KMS-11 (cell line): ENCODE data around the gene CLK3.

Experiments
- H2AFZ ChIP-seq: fragments of 200-600 bp; sonication (generic); 2 replicates; pipeline ENCODE4 v1.6.1; 2016; ENCODE audit warnings: antibody characterized with exemption, mixed run types, low read depth
- H3K27ac ChIP-seq: fragments of 200-600 bp; sonication (generic); 2 replicates; pipeline ENCODE4 v1.6.1; 2016; ENCODE audit warnings: mild to moderate bottlenecking, mixed run types
- H3K27me3 ChIP-seq: fragments of 200-600 bp; sonication (generic); 2 replicates; pipeline ENCODE4 v1.6.1; 2017; ENCODE audit warnings: mild to moderate bottlenecking, low read depth, mixed run types, moderate library complexity; ENCODE audit not compliant: insufficient read depth
- H3K36me3 ChIP-seq: fragments of 200-600 bp; sonication (generic); 2 replicates; pipeline ENCODE4 v1.6.1; 2017; ENCODE audit warnings: mild to moderate bottlenecking, mixed run types; ENCODE audit not compliant: insufficient read depth
- H3K4me1 ChIP-seq: fragments of 200-600 bp; sonication (generic); 2 replicates; pipeline ENCODE4 v1.6.1; 2016; ENCODE audit warnings: mild to moderate bottlenecking, low read depth, mixed run types; ENCODE audit not compliant: poor library complexity, severe bottlenecking
- H3K4me2 ChIP-seq: fragments of 200-600 bp; sonication (generic); 2 replicates; pipeline ENCODE4 v1.7.0; 2016; ENCODE audit warnings: mild to moderate bottlenecking, mixed run types
- H3K4me3 ChIP-seq: fragments of 200-600 bp; sonication (generic); IDR thresholded peaks from 2 replicates; pipeline ENCODE4 v1.6.1; 2017; ENCODE audit warnings: low read depth, low read length, mixed read lengths; ENCODE audit not compliant: insufficient read depth
- H3K79me2 ChIP-seq: fragments of 200-600 bp; sonication (generic); 2 replicates; pipeline ENCODE4 v1.6.1; 2016; ENCODE audit warnings: low read depth, mixed run types; ENCODE audit not compliant: insufficient read depth
- H3K9ac ChIP-seq: fragments of 200-600 bp; sonication (generic); 2 replicates; pipeline ENCODE4 v1.6.1; 2016; ENCODE audit warnings: mild to moderate bottlenecking, mixed run types
- H4K20me1 ChIP-seq: fragments of 200-600 bp; sonication (generic); 2 replicates; pipeline ENCODE4 v1.6.1; 2016; ENCODE audit warnings: mild to moderate bottlenecking, mixed run types; ENCODE audit not compliant: insufficient read depth
- CTCF ChIP-seq: fragments of 200-600 bp; sonication (generic); conservative IDR thresholded peaks from 2 replicates; pipeline ENCODE4 v1.6.1; 2017; ENCODE audit warnings: low read depth, mild to moderate bottlenecking, antibody characterized with exemption, low read length, moderate library complexity, mixed read lengths

Gene CLK3

GRCh38 chr15:74622758-74623157 lies 7.1 kb downstream of the CLK3 start:
- no peak for TF ChIP-seq CTCF
- Histone ChIP-seq H3K36me3 (peaks cover 13% of the 10 kb centered on the region; the same call in 1 of the 2 replicates), H4K20me1 (no peaks in the 10 kb centered on the region)

GRCh38 chr15:74624020-74624602 lies 8.5 kb downstream of the CLK3 start:
- Histone ChIP-seq H2AFZ (no peak overlapping the region), H3K79me2 (peaks cover 28% of the 10 kb centered on the region), H3K4me1 (peaks cover 40% of the 10 kb centered on the region), H3K27me3 (no peaks in the 10 kb centered on the region), H3K36me3 (peaks cover 13% of the 10 kb centered on the region; the same call in 1 of the 2 replicates), H3K9ac (no peak overlapping the region), H3K4me2 (no peak overlapping the region), H4K20me1 (no peaks in the 10 kb centered on the region), H3K4me3 (no peak overlapping the region), H3K27ac (no peak overlapping the region)
- TF ChIP-seq CTCF = no peak

More at GRCh38 chr15:74622758-74623157, 7.1 kb downstream of the CLK3 start:
- peaks cover 49% of the 10 kb centered on the region for H3K4me1 ChIP-seq
- no peak overlapping the region for H3K9ac ChIP-seq
- no peak overlapping the region for H3K4me3 ChIP-seq
- H2AFZ ChIP-seq = no peak overlapping the region
- no peaks in the 10 kb centered on the region for H3K27me3 ChIP-seq
- H3K27ac ChIP-seq = no peak overlapping the region
- H3K79me2 ChIP-seq = peaks cover 41% of the 10 kb centered on the region
- H3K4me2 ChIP-seq = no peak overlapping the region

- no peak overlapping the region; the same call in 1 of the 2 replicates for H3K27ac ChIP-seq
Measured at GRCh38 chr15:74625693-74626092, 10.1 kb downstream of the CLK3 start.

GRCh38 chr15:74626336-74626735 lies 10.7 kb downstream of the CLK3 start:
- H4K20me1 ChIP-seq = no peaks in the 10 kb centered on the region
- no peak for TF ChIP-seq CTCF
- peaks cover 9% of the 10 kb centered on the region; the same call in 1 of the 2 replicates for H3K36me3 ChIP-seq
- peak overlapping the region; percentile 20; the same call in 1 of the 2 replicates for H3K27ac ChIP-seq
- no peak overlapping the region; the same call in 1 of the 2 replicates for H3K9ac ChIP-seq
- H3K27me3 ChIP-seq = no peaks in the 10 kb centered on the region
- peak overlapping the region; percentile 27; the same call in 1 of the 2 replicates for H3K4me2 ChIP-seq
- no peak overlapping the region for H3K4me3 ChIP-seq
- peaks cover 34% of the 10 kb centered on the region for H3K4me1 ChIP-seq
- H2AFZ ChIP-seq = no peak overlapping the region
- H3K79me2 ChIP-seq = peaks cover 15% of the 10 kb centered on the region; the same call in 1 of the 2 replicates

More at GRCh38 chr15:74625693-74626092, 10.1 kb downstream of the CLK3 start:
- Histone ChIP-seq H3K9ac (no peak overlapping the region; the same call in 1 of the 2 replicates), H3K4me1 (peaks cover 38% of the 10 kb centered on the region), H3K27me3 (no peaks in the 10 kb centered on the region), H3K4me3 (no peak overlapping the region), H3K4me2 (no peak overlapping the region), H3K79me2 (peaks cover 15% of the 10 kb centered on the region; the same call in 1 of the 2 replicates), H3K36me3 (peaks cover 9% of the 10 kb centered on the region; the same call in 1 of the 2 replicates), H2AFZ (no peak overlapping the region), H4K20me1 (no peaks in the 10 kb centered on the region)
- no peak for TF ChIP-seq CTCF
